GM12873 (cell line): ENCODE data around the gene ANKRD22.

Experiments
- CTCF ChIP-seq: IDR thresholded peaks from 2 replicates; pipeline ENCODE4 v1.5.1; 2012; ENCODE audit warnings: low read depth, mild to moderate bottlenecking, moderate library complexity, low read length, control low read depth; ENCODE audit not compliant: insufficient read depth; ENCODE audit errors: missing control alignments

ANKRD22 gene

GRCh38 chr10:88840881-88841280, 10.8 kb downstream of the ANKRD22 start:
- TF ChIP-seq CTCF: no peak

DNA sequence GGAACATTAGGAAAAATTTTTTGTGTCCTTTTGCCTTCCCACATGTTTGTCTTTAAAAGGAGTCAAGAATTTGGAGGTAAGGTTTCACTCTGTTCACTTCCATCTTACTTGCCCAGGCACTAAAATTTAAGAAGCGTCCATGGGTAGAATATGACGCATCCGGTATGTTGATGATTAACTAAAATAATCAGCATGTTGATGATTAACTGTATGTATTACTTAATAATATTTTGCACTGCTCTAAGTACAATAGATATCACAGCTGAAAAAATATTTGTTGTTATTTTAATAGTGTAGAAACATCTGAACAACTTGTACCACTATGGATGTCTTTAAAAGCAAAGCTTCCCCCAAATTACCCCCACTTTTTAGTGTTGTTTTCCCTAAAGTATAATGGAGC, 11.5 kb downstream of the ANKRD22 start:
- TF ChIP-seq CTCF: no peak

DNA sequence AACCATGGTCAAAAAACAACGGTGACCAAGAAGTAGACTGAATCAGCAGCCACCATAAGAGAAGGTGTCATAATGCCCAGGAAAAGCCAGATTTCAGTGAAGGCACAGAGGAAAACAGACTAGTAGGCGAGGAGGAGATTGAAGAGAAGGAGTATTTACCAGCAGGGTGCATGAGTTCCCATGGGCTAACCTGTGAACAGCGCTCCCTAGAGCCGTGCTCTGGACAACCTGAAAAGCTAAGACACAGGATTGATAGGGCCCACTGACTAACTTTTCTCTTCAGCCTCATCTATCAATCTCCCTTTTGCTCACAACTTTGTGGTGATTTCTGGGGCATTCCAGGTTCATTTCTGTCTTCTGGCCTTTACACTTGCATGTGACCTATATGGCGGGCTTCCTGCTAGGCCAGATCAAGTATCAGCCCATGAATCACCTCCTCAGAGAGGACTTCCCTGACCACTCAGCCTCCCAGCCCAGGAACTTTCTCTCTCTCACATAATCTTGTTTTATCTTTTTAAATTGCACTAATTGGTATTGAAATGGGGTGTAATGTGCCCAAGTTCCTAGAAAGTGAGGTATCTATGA, 12.8 kb downstream of the ANKRD22 start:
- no peak for TF ChIP-seq CTCF

DNA sequence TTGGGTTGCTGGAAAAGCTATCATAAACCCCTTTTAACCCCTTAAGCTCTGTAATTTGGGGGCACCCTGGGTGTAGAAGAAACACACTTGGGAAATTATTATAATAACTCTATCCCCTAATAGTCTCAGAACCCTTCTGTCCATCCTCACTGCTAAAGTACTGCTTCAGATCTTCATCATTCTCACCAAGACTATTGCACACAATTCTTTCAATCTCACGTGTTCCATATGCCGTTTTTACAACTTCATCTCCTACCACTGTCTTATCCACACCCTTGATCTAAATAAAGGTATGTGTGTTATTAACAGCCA, 15.8 kb downstream of the ANKRD22 start:
- TF ChIP-seq CTCF: no peak

DNA sequence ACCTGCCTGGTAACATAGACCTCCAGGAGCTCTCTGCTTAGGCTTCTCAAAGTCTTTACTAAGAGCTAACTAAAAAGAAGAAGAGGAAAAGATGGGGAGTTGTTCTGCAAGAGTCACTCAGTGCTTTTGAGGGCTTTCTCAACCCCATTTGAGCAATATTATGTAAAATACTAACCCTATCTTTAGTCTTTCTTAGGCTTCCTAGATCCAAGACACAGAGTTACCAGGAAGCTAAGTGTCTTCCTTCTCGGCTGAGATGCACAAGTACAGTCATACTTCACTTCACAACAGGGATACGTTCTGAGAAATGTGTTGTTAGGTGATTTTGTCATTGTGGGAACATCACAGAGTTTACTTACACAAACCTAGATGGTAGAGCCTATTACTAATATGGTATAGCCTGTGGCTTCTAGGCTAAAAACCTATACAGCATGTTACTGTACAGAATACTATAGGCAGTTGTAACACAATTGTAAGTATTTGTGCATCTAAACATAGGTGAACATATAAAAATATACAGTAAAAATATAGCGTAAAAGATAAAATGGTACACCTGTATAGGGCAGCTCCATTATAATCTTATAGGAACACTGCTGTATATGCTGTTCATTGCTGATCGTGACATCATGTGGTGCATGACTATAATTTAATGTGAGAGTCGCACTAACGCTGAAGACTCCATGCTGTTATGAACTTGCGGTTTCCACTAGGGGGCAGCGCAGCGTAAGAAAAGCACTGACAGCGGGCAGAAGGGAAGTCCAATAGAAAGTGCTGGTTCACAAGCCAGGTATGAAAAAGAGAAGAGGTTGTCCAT, 16.3 kb downstream of the ANKRD22 start:
- TF ChIP-seq CTCF: peak; percentile 83

GRCh38 chr10:88833723-88834122, 17.9 kb downstream of the ANKRD22 start:
- no peak for TF ChIP-seq CTCF

- no peak for TF ChIP-seq CTCF
Measured at GRCh38 chr10:88833156-88833555, 18.5 kb downstream of the ANKRD22 start.
